AG04450 (cell line): ENCODE data around the gene FSTL4. TPM values are rescaled to one million over a fixed set of nuclear protein-coding genes. Genes with fewer than 3 reads are reported as not detected.

ENCODE experiments used
- CTCF ChIA-PET: fragments of 300-600, 350-600 bp; formaldehyde crosslinking; extraction: SDS; loops from one replicate; lab custom pipeline; 2022; ENCODE audit warnings: antibody characterized with exemption, inconsistent platforms; lab: Charles Lee
- POLR2A ChIA-PET: fragments of 350-600 bp; formaldehyde crosslinking; extraction: SDS; loops from one replicate; lab custom pipeline; 2021; ENCODE audit warnings: antibody characterized with exemption, inconsistent platforms; lab: Yijun Ruan, JAX
- DNase-seq: peaks from one replicate; pipeline ENCODE4 v3.0.0-alpha.2; 2011; ENCODE audit warnings: low read depth, low spot score
- H3K27ac ChIP-seq: one replicate; pipeline ENCODE4 v1.5.1; 2012; ENCODE audit warnings: low read depth, low read length, control low read depth
- H3K27me3 ChIP-seq: one replicate; pipeline ENCODE4 v1.6.0; 2012; ENCODE audit warnings: low read length; ENCODE audit not compliant: control insufficient read depth, insufficient read depth
- H3K4me3 ChIP-seq: 2 replicates; pipeline ENCODE4 v1.5.1; 2011; ENCODE audit warnings: mild to moderate bottlenecking, low read depth, low read length, control low read depth
- H3K9me3 ChIP-seq: 2 replicates; pipeline ENCODE4 v1.5.1; 2012; ENCODE audit warnings: low read length; ENCODE audit not compliant: control insufficient read depth, insufficient read depth
- CTCF ChIP-seq: IDR thresholded peaks from 2 replicates; pipeline ENCODE4 v1.5.1; 2011; ENCODE audit warnings: low read depth, low read length, control low read depth, inconsistent platforms
- polyA plus RNA-seq: library from polyadenylated mRNA; depleted of rRNA; stranded (reverse); fragments of >200 nt; gene quantifications from 2 replicates; pipeline ENCODE4 v1.2.3, GENCODE V29; 2011

FSTL4 gene
- polyA plus RNA-seq, 1 experiment: 0.11 TPM

- Histone ChIP-seq H3K9me3 (no peaks in the 10 kb centered on the region; the same call in 1 of the 2 replicates), H3K27me3 (peaks cover 61% of the 10 kb centered on the region), H3K27ac (no peak overlapping the region), H3K4me3 (no peak overlapping the region)
- POLR2A ChIA-PET: no interaction called here
- CTCF ChIA-PET: no interaction called here
- no peak for TF ChIP-seq CTCF
- DNase-seq: no peak
Observed at GRCh38 chr5:133196441-133197085, 415.8 kb downstream of the FSTL4 start.

DNA sequence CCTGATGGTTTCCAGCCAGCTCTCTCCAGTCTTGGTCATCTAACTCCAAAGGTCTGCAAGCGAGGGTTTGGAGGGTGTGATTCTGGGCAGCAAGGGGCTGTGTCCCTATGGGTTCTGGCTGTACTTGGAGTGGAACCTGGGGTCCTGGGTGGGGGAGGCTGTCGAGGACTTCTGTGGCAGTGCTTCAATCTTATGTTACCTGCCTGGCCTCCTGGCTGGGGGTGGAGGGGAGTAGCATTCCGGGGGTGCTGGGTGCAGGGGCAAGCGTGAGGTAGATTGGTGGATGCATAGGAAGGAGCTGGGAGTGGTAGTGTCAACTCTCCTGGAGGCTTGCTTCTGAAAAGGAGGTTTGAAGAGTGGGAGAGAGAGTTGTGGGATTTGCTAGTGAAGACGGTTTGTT lies 417.1 kb downstream of the FSTL4 start:
- POLR2A ChIA-PET: no interaction called here
- Histone ChIP-seq H3K27me3 (peaks cover 52% of the 10 kb centered on the region), H3K9me3 (no peaks in the 10 kb centered on the region; the same call in 1 of the 2 replicates), H3K4me3 (no peak overlapping the region), H3K27ac (no peak overlapping the region)
- DNase-seq: no peak
- CTCF ChIA-PET: no interaction called here
- TF ChIP-seq CTCF: no peak

- Histone ChIP-seq H3K9me3 (no peaks in the 10 kb centered on the region; the same call in 1 of the 2 replicates), H3K27me3 (peaks cover 38% of the 10 kb centered on the region), H3K4me3 (no peak overlapping the region), H3K27ac (no peak overlapping the region)
- TF ChIP-seq CTCF: no peak
- CTCF ChIA-PET: interaction anchor here (1.2 kb wide), 1 partner anchor 54 kb away, joined by 3 read pairs; no protein-coding TSS in a partner anchor
- POLR2A ChIA-PET: no interaction called here
- no peak for DNase-seq
Observed at GRCh38 chr5:133193794-133194193, 418.5 kb downstream of the FSTL4 start.

DNA sequence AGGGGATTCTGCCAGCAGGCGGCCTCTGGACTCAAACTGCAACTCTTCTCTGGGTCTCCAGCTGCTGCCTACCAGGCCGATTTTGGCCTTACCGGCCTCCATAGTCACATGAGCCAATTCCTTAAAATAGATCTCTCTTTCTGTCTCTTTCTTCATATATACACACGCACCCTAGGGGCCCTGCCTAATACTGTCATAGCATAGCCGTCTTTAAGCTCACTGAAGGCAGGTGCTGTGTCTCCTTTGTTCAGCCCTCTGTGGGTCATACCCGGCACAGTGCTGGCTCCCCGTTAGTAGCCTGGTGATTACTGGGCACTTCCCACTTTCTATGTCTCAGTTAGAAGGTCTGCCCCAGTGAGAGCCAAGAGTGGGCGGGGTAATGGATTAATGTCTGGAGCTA lies 419.6 kb downstream of the FSTL4 start:
- Histone ChIP-seq H3K27ac (no peak overlapping the region), H3K27me3 (peaks cover 29% of the 10 kb centered on the region), H3K4me3 (no peak overlapping the region), H3K9me3 (no peaks in the 10 kb centered on the region)
- ChIA-PET CTCF (interaction anchor here (0.7 to 1.1 kb wide), 2 partner anchors 43 to 55 kb away, joined by 3 read pairs; no protein-coding TSS in a partner anchor), POLR2A (no interaction called here)
- no peak for DNase-seq
- no peak for TF ChIP-seq CTCF

- no peaks in the 10 kb centered on the region for H3K9me3 ChIP-seq
- DNase-seq: no peak
- ChIA-PET POLR2A (no interaction called here), CTCF (interaction anchor here (0.6 kb wide), 1 partner anchor 807 kb away, joined by 4 read pairs; no protein-coding TSS in a partner anchor)
- TF ChIP-seq CTCF: no peak
- no peak overlapping the region for H3K4me3 ChIP-seq
- peaks cover 11% of the 10 kb centered on the region for H3K27me3 ChIP-seq
- no peak overlapping the region for H3K27ac ChIP-seq
Observed at GRCh38 chr5:133189881-133190280, 422.5 kb downstream of the FSTL4 start.
